Esophagus muscularis mucosa (tissue), 3 donors: ENCODE data around the gene RBFA.

Experiments
- POLR2AphosphoS5 ChIP-seq, 2 donors: sonication (generic); formaldehyde crosslinking; IDR thresholded peaks; one replicate each; pipeline ENCODE4 v1.6.1; 2017; ENCODE audit warnings: antibody characterized with exemption in 2 of 2
- TF ChIP-seq, protein P1 (sequence below), 3 experiments: fragments of 200-600 bp in 2 of 3; fragments of 450-650 bp in 1 of 3; sonication (generic) in 2 of 3; IDR thresholded peaks; one replicate each; pipeline ENCODE4 v1.5.1; 2017 to 2019; ENCODE audit warnings: antibody characterized with exemption in 3 of 3, mild to moderate bottlenecking in 2 of 3, moderate library complexity in 1 of 3

DNA sequence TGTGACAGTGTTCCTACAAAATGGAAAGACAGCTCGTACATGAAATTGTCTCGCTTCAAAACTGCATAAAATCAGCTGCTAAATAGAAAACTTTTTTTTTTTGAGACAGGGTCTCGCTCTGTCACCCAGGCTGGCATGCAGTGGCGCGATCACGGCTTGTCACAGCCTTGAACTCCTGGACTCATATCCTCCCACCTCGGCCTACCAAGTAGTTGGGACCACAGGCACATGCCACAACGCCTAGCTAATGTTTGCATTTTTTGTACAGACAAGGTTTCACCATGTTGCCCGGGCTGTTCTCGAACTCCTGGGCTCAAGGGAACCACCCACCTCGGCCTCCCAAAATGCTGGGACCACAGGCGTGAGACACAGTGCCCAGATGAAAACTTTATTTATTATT is 49.1 kb upstream of the RBFA start:
- TF ChIP-seq, protein P1, sequence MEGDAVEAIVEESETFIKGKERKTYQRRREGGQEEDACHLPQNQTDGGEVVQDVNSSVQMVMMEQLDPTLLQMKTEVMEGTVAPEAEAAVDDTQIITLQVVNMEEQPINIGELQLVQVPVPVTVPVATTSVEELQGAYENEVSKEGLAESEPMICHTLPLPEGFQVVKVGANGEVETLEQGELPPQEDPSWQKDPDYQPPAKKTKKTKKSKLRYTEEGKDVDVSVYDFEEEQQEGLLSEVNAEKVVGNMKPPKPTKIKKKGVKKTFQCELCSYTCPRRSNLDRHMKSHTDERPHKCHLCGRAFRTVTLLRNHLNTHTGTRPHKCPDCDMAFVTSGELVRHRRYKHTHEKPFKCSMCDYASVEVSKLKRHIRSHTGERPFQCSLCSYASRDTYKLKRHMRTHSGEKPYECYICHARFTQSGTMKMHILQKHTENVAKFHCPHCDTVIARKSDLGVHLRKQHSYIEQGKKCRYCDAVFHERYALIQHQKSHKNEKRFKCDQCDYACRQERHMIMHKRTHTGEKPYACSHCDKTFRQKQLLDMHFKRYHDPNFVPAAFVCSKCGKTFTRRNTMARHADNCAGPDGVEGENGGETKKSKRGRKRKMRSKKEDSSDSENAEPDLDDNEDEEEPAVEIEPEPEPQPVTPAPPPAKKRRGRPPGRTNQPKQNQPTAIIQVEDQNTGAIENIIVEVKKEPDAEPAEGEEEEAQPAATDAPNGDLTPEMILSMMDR (IDR thresholded peaks at IDR 0.05), result no peak
- TF ChIP-seq POLR2AphosphoS5 (IDR thresholded peaks at IDR 0.05), result no peak
